Fibroblast of mammary gland (primary cell): ENCODE data around the gene CFLAR.
"Not testable (repeated sequence)": the region's sequence is repeated elsewhere in the genome, so short reads cannot be mapped to it uniquely, and the experiment has no call there.

ENCODE experiments used
- DNase-seq: peaks from one replicate; pipeline ENCODE4 v3.0.0-alpha.2; 2010; ENCODE audit warnings: low read depth
- H3K4me3 ChIP-seq: 2 replicates; pipeline ENCODE4 v1.5.1; 2011; ENCODE audit warnings: low read depth, mild to moderate bottlenecking, low read length, moderate library complexity; ENCODE audit not compliant: control insufficient read depth
- TF ChIP-seq, protein P1 (sequence below): conservative IDR thresholded peaks from 2 replicates; pipeline ENCODE4 v1.5.1; 2011; ENCODE audit warnings: low read depth, low read length, inconsistent platforms; ENCODE audit not compliant: control insufficient read depth, insufficient read depth

The CFLAR gene

DNA sequence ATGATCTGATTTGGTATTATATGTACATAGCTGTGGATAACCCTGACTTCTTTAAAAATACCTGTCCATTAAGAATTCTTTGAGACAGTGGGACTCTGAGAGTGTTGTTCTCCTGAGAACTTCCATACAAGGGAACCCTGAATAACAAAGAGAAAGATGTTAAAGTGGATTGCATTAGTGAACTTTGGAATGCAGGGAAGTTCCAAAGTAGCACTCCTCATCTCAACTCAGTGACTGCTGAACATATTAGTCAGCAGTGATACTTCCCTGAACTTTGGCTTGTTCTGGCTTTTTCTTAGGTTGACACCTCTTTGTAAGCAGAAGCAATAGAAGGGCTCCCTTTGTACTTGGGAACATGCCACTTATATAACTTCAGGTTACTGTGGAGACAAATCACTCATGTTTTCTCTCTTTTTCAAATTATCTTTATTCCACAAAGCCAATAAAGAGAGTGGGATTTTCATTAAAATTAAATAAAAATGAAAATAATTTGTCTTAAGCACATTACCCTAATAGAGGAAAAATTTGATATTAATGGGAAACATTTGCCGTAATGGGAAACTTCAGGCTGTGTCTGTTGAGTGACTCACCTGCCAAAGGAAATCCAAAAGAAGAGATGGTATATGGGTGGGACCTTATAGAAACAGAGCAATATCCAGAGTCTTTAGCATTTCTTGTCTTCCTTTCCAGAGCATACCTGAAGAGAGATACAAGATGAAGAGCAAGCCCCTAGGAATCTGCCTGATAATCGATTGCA, 33.3 kb downstream of the CFLAR start:
- no peak overlapping the region for H3K4me3 ChIP-seq
- TF ChIP-seq, protein P1, sequence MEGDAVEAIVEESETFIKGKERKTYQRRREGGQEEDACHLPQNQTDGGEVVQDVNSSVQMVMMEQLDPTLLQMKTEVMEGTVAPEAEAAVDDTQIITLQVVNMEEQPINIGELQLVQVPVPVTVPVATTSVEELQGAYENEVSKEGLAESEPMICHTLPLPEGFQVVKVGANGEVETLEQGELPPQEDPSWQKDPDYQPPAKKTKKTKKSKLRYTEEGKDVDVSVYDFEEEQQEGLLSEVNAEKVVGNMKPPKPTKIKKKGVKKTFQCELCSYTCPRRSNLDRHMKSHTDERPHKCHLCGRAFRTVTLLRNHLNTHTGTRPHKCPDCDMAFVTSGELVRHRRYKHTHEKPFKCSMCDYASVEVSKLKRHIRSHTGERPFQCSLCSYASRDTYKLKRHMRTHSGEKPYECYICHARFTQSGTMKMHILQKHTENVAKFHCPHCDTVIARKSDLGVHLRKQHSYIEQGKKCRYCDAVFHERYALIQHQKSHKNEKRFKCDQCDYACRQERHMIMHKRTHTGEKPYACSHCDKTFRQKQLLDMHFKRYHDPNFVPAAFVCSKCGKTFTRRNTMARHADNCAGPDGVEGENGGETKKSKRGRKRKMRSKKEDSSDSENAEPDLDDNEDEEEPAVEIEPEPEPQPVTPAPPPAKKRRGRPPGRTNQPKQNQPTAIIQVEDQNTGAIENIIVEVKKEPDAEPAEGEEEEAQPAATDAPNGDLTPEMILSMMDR: no peak
- DNase-seq: peak; percentile 93

DNA sequence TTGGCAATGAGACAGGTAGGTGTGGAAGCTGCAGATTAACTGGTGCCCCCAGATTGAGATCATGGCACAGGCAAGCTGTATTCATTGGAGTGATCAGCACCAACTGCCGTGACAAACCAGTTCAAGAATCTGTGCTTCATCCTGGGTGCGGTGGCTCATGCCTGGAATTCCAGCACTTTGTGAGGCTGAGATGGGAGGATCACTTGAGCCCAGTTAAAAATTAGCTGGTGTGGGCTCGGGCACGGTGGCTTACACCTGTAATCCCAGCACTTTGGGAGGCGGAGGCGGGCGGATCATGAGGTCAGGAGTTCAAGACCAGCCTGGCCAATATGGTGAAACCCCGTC, 33.8 kb downstream of the CFLAR start:
- not testable (repeated sequence) for H3K4me3 ChIP-seq
- peak; percentile 53 for DNase-seq

DNA sequence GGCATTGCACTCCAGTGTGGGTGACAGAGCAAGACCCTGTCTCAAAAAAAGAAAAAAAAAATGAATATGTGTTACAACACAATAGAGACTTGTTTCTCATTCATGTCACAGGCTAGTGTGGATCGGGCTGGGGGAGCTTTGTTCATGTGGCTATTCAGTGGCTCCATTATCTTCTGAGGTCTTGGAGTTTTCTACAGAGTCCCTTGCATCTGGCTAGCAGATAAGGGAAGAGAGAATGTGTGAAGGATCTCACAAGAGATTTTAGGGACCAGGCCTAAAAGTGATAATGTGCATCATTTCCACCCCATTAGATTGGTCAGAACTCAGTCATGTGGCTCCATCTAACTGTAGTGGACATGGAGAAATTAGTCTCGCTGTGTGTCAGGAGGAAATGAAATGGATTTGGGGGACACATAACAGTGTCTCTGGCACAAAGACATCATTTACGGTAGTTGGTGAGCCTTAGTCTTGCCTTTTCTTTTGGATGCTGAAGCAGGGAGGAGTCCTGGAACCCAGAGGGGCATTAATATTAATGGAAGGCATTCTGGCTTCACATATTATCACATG, 34.6 kb downstream of the CFLAR start:
- no peak overlapping the region for H3K4me3 ChIP-seq
- DNase-seq: no peak
- TF ChIP-seq, protein P1: no peak

DNA sequence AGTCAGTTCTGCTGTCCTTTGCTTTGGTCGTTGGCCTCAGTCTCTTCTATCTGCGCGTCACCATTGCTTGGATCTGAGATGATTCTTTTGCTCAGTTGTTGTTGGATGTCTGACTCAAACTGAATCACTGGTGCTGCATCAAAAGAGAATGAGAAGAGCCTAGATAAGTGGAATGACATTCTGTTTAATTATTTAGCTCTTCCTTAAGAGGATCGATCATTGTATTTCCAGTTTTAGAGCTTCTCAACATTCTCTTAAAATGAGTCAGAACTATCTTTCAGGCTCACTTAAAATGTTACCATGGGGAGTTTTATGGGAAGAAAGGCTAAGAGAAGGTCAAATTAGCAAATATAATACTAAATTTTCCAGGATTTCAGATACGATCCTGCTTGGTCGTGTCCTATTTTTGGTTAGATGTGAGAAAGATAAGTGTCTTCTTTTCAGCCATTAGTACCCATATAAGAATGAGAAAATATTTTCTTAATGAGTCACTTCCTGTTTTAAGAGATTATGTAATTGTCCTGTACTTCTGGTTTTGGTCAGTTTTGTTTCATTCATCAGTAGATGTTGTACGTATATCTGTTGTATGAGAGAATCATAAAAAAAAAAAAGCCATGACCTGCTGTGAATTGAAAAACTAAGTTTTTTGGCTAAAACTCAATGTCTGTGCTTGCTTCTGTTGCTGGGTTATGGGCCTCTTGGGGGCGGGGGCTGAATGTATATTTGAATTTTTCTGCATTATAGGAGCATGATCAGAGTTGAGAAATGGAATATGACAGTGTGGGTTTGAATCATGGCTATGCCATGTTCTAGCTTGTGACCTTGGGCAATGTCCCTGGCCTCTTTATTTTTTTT, 35.4 kb downstream of the CFLAR start:
- DNase-seq: peak; percentile 94
- H3K4me3 ChIP-seq: no peak overlapping the region
- TF ChIP-seq, protein P1: no peak

DNA sequence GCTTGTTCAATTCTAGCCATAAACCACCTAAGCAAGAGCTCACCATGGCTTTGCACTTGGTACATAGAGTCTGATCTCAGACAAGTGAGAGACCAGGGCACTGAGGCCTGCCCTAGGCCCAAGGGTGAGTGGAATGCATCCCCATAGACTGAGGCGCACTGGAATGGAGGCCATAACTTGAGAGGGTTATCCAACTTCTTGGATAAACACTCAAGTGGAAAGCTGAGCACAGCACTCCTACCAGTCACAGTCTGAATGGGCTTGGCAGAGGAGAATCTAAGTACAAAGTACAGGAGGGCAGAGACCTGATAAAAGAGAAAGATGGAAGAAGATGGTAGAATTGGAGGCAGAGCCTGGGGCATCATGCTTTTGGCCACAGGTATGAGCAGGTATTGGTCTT, 36.6 kb downstream of the CFLAR start:
- DNase-seq: no peak
- H3K4me3 ChIP-seq: no peak overlapping the region
- TF ChIP-seq, protein P1: no peak

DNA sequence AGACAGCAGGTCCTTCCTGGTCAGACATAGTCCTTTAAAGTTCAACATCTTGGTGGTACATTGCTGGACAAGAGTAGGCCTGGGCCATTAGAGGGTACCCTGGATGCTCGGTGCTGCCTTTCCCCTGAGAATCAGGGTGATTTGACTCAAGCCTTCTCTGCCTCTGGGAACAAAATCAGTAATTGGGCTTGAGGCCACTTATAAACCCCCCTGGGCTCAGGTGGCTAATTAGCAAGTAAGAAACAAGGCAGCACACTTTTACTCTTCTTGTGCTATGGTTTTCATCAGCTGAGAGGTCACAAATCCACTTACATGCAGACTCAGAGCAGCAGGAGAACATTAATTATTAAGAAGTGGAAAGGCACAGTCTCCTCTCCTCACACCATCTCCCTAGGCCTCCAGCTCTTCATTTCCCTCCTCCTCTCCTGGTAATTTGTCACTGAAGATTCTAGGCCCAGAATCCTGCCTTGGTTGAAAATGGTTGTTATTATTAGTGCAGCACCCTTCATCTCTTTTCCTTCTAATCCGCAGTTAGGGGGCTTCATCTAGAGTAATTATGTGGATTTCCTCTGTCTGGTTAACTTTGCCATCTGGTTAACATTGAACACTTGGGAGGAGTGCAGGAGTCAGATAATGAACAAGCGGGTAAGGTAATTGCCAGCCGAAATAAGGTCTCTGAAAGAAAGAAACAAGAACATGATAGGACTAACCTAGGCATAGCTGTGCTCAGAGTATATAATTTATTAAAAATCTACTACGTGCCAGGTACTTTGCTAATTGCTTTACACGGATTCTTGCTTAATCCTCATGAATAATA, 37.2 kb downstream of the CFLAR start:
- TF ChIP-seq, protein P1: no peak
- no peak for DNase-seq
- no peak overlapping the region for H3K4me3 ChIP-seq
